Naive thymus-derived CD4-positive, alpha-beta T cell (primary cell): Measurements from ENCODE around the gene LRRC63. TPM values are rescaled to one million over a fixed set of nuclear protein-coding genes. Genes with fewer than 3 reads are reported as not detected.

ENCODE experiments used
- ATAC-seq: fragments of 150-1000 bp; cut with Tn5 transposase; 2 replicates; pipeline ENCODE4 v1.10.0; 2021; ENCODE audit warnings: mild to moderate bottlenecking, moderate library complexity
- CTCF ChIA-PET: fragments of 350-600 bp; sonication (Branson Sonifier 250); formaldehyde crosslinking; loops from one replicate; lab custom pipeline; 2021; ENCODE audit warnings: antibody characterized with exemption; lab: Charles Lee
- POLR2A ChIA-PET: fragments of 350-600 bp; sonication (Branson Sonifier 250); formaldehyde crosslinking; loops from one replicate; lab custom pipeline; 2021; ENCODE audit warnings: antibody characterized with exemption, inconsistent platforms; lab: Charles Lee
- DNase-seq, 9 donors: peaks; one replicate each; pipeline versions ENCODE4 v3.0.0 to v3.0.0-alpha.2; 2020 to 2022; ENCODE audit warnings: mixed read lengths in 1 of 9
- H3K27ac ChIP-seq: one replicate; pipeline ENCODE4 v1.7.0; 2013; ENCODE audit warnings: mild to moderate bottlenecking, low read depth, low read length, moderate library complexity
- H3K27me3 ChIP-seq, 2 donors: one replicate each; pipeline ENCODE4 v1.7.0; 2013; ENCODE audit warnings: low read length in 2 of 2, mild to moderate bottlenecking in 2 of 2, moderate library complexity in 2 of 2; ENCODE audit not compliant: control insufficient read depth in 2 of 2, insufficient read depth in 2 of 2
- H3K36me3 ChIP-seq, 3 experiments: 1 replicate in 2 of 3; 2 replicates in 1 of 3; pipeline ENCODE4 v1.7.0; 2013; ENCODE audit warnings: low read length in 3 of 3, mild to moderate bottlenecking in 3 of 3, moderate library complexity in 1 of 3; ENCODE audit not compliant: insufficient read depth in 3 of 3, control insufficient read depth in 2 of 3
- H3K4me1 ChIP-seq, 2 donors: one replicate each; pipeline ENCODE4 v1.7.0; 2013; ENCODE audit warnings: low read length in 2 of 2, mild to moderate bottlenecking in 2 of 2, moderate library complexity in 1 of 2; ENCODE audit not compliant: control insufficient read depth in 2 of 2, insufficient read depth in 2 of 2
- H3K4me3 ChIP-seq: 2 replicates; pipeline ENCODE4 v1.7.0; 2013; ENCODE audit warnings: mild to moderate bottlenecking, low read length
- H3K9me3 ChIP-seq, 3 experiments: 1 replicate in 2 of 3; 2 replicates in 1 of 3; pipeline ENCODE4 v1.7.0; 2013; ENCODE audit warnings: low read length in 3 of 3; ENCODE audit not compliant: control insufficient read depth in 2 of 3
- H3K27ac Mint-ChIP-seq, 9 donors: one replicate each; pipeline ENCODE4 v1.8.0; 2020 to 2022; ENCODE audit warnings: mixed read lengths in 9 of 9, mild to moderate bottlenecking in 8 of 9, moderate library complexity in 5 of 9, inconsistent platforms in 2 of 9
- H3K27me3 Mint-ChIP-seq, 5 donors: one replicate each; pipeline ENCODE4 v1.8.0; 2021 to 2022; ENCODE audit warnings: mixed read lengths in 5 of 5, mild to moderate bottlenecking in 1 of 5
- H3K36me3 Mint-ChIP-seq, 5 donors: one replicate each; pipeline ENCODE4 v1.8.0; 2020 to 2022; ENCODE audit warnings: mixed read lengths in 5 of 5, mild to moderate bottlenecking in 3 of 5, inconsistent platforms in 1 of 5
- H3K4me1 Mint-ChIP-seq, 7 donors: one replicate each; pipeline ENCODE4 v1.8.0; 2020 to 2022; ENCODE audit warnings: mixed read lengths in 7 of 7, mild to moderate bottlenecking in 3 of 7, inconsistent platforms in 1 of 7
- H3K4me3 Mint-ChIP-seq, 10 donors: one replicate each; pipeline ENCODE4 v1.8.0; 2020 to 2022; ENCODE audit warnings: mild to moderate bottlenecking in 10 of 10, mixed read lengths in 10 of 10, moderate library complexity in 6 of 10, inconsistent platforms in 2 of 10
- H3K9me3 Mint-ChIP-seq, 11 donors: one replicate each; pipeline ENCODE4 v1.8.0; 2020 to 2022; ENCODE audit warnings: mixed read lengths in 11 of 11, mild to moderate bottlenecking in 4 of 11, inconsistent platforms in 1 of 11, moderate library complexity in 1 of 11
- intact Hi-C, 2 donors: fragments of 100-400 bp; cut with micrococcal nuclease; formaldehyde crosslinking; loops; one replicate each; pipeline ENCODE4 v1.15.1; 2023
- polyA plus RNA-seq, 2 donors: library from polyadenylated mRNA; unstranded; fragments of 300-500 nt; fragmentation: Illumina TruSeq; gene quantifications; one replicate each; pipeline ENCODE4 v1.2.3, GENCODE V29; 2021
- total RNA-seq, 6 experiments: library from RNA in 5 of 6; stranded (reverse) in 5 of 6; gene quantifications; 1 replicate in 5 of 6; 2 replicates in 1 of 6; pipeline ENCODE4 v1.2.3 and lab custom pipeline; 2021 to 2026

Gene LRRC63
- total and polyA plus RNA-seq, 7 experiments from 2014 or later: 0.19 to 0.80 (median 0.46) TPM; not detected in 1

- Histone ChIP-seq H3K27ac (peak overlapping the region; percentile 56), H3K36me3 (peaks cover 0 to 6% (median 0%) of the 10 kb centered on the region in 3 experiments)
These were observed 109.1 kb downstream of the LRRC63 start for GRCh38 chr13:46320821-46321220.

DNA sequence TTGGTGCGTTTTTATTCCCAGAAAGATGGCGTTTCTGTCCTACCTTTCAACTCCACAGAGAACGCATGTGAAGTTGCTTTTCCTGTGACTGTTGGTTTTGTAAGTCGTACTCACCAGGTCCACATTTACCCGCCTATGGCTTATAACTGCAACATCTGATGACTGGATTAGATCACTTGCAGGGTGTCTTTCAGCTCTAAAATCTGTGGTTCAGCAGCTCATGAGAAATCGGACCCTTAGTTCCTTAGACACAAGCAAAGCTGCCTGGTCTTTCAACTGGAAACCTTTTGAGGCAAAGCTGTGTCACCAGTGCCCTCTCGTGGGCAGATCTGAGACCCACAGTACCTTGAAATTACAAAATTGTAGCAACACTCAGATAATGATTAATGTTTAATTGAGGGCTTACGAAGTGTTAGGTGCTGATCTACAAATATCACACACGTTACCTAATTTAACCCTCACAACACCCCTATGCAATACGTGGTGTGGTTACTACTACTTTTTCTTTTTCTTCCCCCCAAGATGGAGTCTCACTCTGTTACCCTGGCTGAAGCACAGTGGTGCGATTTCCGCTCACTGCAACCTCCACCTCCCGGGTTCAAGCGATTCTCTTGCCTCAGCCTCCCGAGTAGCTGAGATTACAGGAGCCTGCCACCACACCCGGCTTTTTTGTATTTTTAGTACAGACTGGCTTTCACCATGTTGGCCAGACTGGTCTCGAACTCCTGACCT is 109.9 kb downstream of the LRRC63 start:
- H3K27ac Mint-ChIP-seq: peak overlapping the region; percentile 86 to 98 (median 95)
- ChIA-PET POLR2A (interaction anchor here (0.6 to 3.6 kb wide), 18 partner anchors 18 to 474 kb away, joined by 3 to 33 read pairs (median 4); partner anchors contain the start of genes LCP1 and ZC3H13), CTCF (interaction anchor here (0.7 to 8.2 kb wide), 34 partner anchors 9 to 808 kb away, joined by 3 to 108 read pairs (median 4); partner anchors contain the start of genes LCP1 and LRRC63)
- Histone ChIP-seq H3K27ac (peak overlapping the region; percentile 56), H3K27me3 (no peaks in the 10 kb centered on the region), H3K4me1 (peaks cover 11 to 12% of the 10 kb centered on the region in 2 donors), H3K9me3 (no peaks in the 10 kb centered on the region), H3K4me3 (peak overlapping the region; percentile 39), H3K36me3 (no peaks in the 10 kb centered on the region)
- H3K27me3 Mint-ChIP-seq: no peaks in the 10 kb centered on the region
- intact Hi-C loops: loop anchor here (1.0 to 5.0 kb wide), 17 partner anchors 26 to 810 kb away; partner anchors contain the start of genes LRRC63 (in 2 of the 2) and ZC3H13 (in 2 of the 2)
- H3K4me3 Mint-ChIP-seq: peak overlapping the region; percentile 82 to 93 (median 86)
- H3K36me3 Mint-ChIP-seq: peaks cover 0 to 7% (median 5%) of the 10 kb centered on the region in 5 donors
- ATAC-seq (peak; percentile 92), DNase-seq (peak; percentile 53 to 80 (median 75))
- H3K4me1 Mint-ChIP-seq: peaks cover 23 to 48% (median 42%) of the 10 kb centered on the region in 7 donors
- H3K9me3 Mint-ChIP-seq: no peaks in the 10 kb centered on the region

More at GRCh38 chr13:46320821-46321220, 109.1 kb downstream of the LRRC63 start:
- Mint-ChIP-seq H3K27me3 (no peaks in the 10 kb centered on the region), H3K4me1 (peaks cover 23 to 52% (median 42%) of the 10 kb centered on the region in 7 donors), H3K9me3 (no peaks in the 10 kb centered on the region), H3K36me3 (peaks cover 1 to 10% (median 10%) of the 10 kb centered on the region in 5 donors), H3K4me3 (peak overlapping the region; percentile 82 to 93 (median 86)), H3K27ac (peak overlapping the region; percentile 86 to 98 (median 95))
- peak; percentile 23 for ATAC-seq
- Histone ChIP-seq H3K27me3 (no peaks in the 10 kb centered on the region), H3K4me3 (peak overlapping the region; percentile 39), H3K9me3 (no peaks in the 10 kb centered on the region), H3K4me1 (peaks cover 11 to 12% of the 10 kb centered on the region in 2 donors)
- ChIA-PET CTCF (interaction anchor here (0.6 to 8.2 kb wide), 25 partner anchors 8 to 807 kb away, joined by 3 to 108 read pairs (median 4); partner anchors contain the start of genes LCP1 and LRRC63), POLR2A (interaction anchor here (0.7 to 3.6 kb wide), 14 partner anchors 17 to 473 kb away, joined by 3 to 33 read pairs (median 6); partner anchors contain the start of gene ZC3H13)
- intact Hi-C loops: loop anchor here (1.0 to 5.0 kb wide), 17 partner anchors 26 to 810 kb away; partner anchors contain the start of genes LRRC63 (in 2 of the 2) and ZC3H13 (in 2 of the 2)
- no peak for DNase-seq

- Histone ChIP-seq H3K4me3 (no peak overlapping the region), H3K4me1 (peaks cover 11 to 12% of the 10 kb centered on the region in 2 donors), H3K36me3 (no peaks in the 10 kb centered on the region), H3K27ac (no peak overlapping the region), H3K27me3 (no peaks in the 10 kb centered on the region), H3K9me3 (no peaks in the 10 kb centered on the region)
- POLR2A ChIA-PET: no interaction called here
- Mint-ChIP-seq H3K4me3 (no peak overlapping the region), H3K9me3 (no peaks in the 10 kb centered on the region), H3K27me3 (peaks cover 0 to 8% (median 0%) of the 10 kb centered on the region in 5 donors), H3K27ac (no peak overlapping the region), H3K4me1 (peaks cover 14 to 26% (median 17%) of the 10 kb centered on the region in 7 donors), H3K36me3 (peaks cover 0 to 2% (median 0%) of the 10 kb centered on the region in 5 donors)
- DNase-seq: no peak
- CTCF ChIA-PET: interaction anchor here (1.1 kb wide), 1 partner anchor 35 kb away, joined by 3 read pairs; no protein-coding TSS in a partner anchor
- ATAC-seq: no peak
- intact Hi-C loops: loop anchor here (5.0 kb wide), 3 partner anchors 113 to 343 kb away; partner anchors contain the start of genes LRRC63 (in 1 of the 2) and ZC3H13 (in 1 of the 2)
These were observed 113.2 kb downstream of the LRRC63 start for GRCh38 chr13:46324976-46325375.

Other genes with a start within 250 kb of the LRRC63 start
- 10 to 100 TPM; 41.1 to 67.0 (median 46.5) TPM for gene ZC3H13, start 159.2 kb upstream of the LRRC63 start, total RNA-seq
- 10 to 100 TPM; 34.4 to 42.0 TPM for gene ZC3H13, start 159.2 kb upstream of the LRRC63 start, polyA plus RNA-seq
- gene CPB2, start 106.9 kb upstream of the LRRC63 start, total RNA-seq: not detected
- gene CPB2, start 106.9 kb upstream of the LRRC63 start, polyA plus RNA-seq: not detected
- 100 to 1,000 TPM; 293 to 989 (median 355) TPM for gene LCP1, start 29.8 kb upstream of the LRRC63 start, total RNA-seq
- 100 to 1,000 TPM; 764 to 902 TPM for gene LCP1, start 29.8 kb upstream of the LRRC63 start, polyA plus RNA-seq
- 1 to 10 TPM in 2 of 5 experiments, under 1 TPM in 3; 0.24 to 5.5 (median 0.56) TPM for gene RUBCNL, start 175.3 kb downstream of the LRRC63 start, total RNA-seq
- gene RUBCNL, start 175.3 kb downstream of the LRRC63 start, polyA plus RNA-seq: under 1 TPM; 0.04 to 0.16 TPM